Measurements from ENCODE around the gene SPPL2C.
"Not testable (repeated sequence)": the region's sequence is repeated elsewhere in the genome, so short reads cannot be mapped to it uniquely, and the experiment has no call there.

Gene SPPL2C

GRCh38 chr17:45849536-45849990, 4.9 kb downstream of the SPPL2C start:
- no peak for DNase-seq (ENCODE audit: low read depth in 2 of 2)

DNA sequence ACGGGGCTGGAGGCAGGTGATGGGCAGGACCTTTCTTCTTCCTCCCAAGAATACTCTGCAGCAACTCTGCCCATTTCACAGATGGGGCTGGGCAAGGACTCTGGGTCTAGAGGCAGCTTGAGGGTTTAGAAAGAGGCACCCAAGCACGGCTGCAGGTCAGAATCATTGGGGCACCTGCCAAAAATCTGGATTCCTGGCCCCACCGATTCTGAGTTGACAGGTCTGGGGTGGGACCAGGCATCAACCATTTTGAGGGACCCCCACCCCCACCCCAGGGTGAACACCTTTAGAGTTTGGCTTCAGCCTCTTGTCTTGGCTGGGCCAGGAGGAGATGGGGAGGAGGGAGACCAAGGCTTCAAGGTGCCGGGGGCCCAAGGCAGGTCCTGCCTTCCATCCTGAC, 5.3 kb downstream of the SPPL2C start:
- DNase-seq (ENCODE audit: low read depth in 2 of 2): no peak

- no peak for DNase-seq (ENCODE audit: low read depth in 2 of 2)
Measured at GRCh38 chr17:45850468-45850867, 5.8 kb downstream of the SPPL2C start.

- no peak for DNase-seq (ENCODE audit: low read depth in 2 of 2)
Measured at GRCh38 chr17:45851022-45851421, 6.3 kb downstream of the SPPL2C start.

DNA sequence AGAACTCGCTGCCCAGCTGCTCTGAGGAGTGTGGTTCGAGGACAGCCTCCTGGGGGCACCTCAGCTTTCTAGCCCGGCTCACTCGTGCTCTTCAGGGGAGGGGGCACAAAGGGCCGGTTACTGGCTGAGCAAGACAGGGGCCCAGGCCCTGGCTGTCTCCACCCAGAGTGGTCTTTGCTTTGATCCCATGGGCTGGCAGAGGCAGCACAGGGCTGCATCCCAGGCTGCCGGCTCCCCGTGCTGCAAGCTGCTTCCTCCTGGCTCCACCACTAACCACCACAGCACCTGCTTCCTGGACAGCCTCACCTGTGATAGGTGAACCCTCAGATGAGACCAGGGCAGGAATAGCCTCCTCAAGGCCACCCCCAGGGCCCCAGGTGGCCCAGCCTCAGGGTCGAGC, 6.8 kb downstream of the SPPL2C start:
- no peak for DNase-seq (ENCODE audit: low read depth in 2 of 2)

DNA sequence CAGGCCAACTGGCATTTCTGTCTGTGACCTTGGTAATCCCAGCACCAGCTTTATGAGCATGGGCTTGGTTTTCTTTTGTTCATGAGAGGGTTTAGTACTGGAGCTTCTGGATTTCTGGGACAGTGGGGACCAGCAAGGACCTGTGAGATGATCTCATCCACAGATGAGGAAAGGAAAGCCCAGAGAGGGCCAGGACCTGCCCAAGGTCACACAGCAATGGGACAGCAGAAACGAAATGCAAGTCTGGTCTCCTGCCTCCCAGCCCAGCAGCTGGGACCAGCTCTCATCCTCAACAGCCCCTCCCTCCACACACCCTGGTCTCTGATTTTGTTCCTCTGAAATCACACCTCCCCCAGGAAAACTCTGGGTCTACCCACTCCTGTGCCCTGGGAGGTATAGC, 7.2 kb downstream of the SPPL2C start:
- DNase-seq (ENCODE audit: low read depth in 2 of 2): no peak

GRCh38 chr17:45852535-45853297, 8.0 kb downstream of the SPPL2C start:
- DNase-seq (ENCODE audit: low read depth in 2 of 2): peak; percentile 9 to 33

- no peak for DNase-seq (ENCODE audit: low read depth in 2 of 2)
Measured at GRCh38 chr17:45854209-45854608, 9.5 kb downstream of the SPPL2C start.

GRCh38 chr17:45855691-45856336, 11.1 kb downstream of the SPPL2C start:
- DNase-seq (ENCODE audit: low read depth in 2 of 2): no peak

GRCh38 chr17:45857977-45858708, 13.5 kb downstream of the SPPL2C start:
- no peak for DNase-seq (ENCODE audit: low read depth in 2 of 2)

- DNase-seq (ENCODE audit: low read depth in 2 of 2): no peak
Measured at GRCh38 chr17:45861165-45861564, 16.5 kb downstream of the SPPL2C start.

DNA sequence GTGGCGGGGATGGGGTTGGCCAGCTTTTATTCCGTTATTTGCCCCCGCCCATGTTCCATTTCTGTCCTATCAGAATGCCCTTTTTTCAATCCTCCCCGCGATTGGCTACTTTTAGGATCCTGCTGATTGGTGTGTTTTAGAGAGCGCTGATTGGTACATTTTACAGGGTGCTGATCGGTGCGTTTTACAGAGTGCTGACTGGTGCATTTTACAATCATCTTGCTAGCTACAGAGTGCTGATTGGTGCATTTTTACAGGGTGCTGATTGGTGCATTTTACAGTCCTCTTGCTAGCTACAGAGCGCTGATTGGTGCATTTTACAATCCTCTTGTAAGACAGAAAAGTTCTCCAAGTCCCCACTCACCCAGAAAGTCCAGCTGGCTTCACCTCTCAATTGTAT, 17.4 kb downstream of the SPPL2C start:
- DNase-seq (ENCODE audit: low read depth in 2 of 2): not testable (repeated sequence)

- no peak for DNase-seq (ENCODE audit: low read depth in 2 of 2)
Measured at GRCh38 chr17:45863857-45864654, 19.4 kb downstream of the SPPL2C start.

DNA sequence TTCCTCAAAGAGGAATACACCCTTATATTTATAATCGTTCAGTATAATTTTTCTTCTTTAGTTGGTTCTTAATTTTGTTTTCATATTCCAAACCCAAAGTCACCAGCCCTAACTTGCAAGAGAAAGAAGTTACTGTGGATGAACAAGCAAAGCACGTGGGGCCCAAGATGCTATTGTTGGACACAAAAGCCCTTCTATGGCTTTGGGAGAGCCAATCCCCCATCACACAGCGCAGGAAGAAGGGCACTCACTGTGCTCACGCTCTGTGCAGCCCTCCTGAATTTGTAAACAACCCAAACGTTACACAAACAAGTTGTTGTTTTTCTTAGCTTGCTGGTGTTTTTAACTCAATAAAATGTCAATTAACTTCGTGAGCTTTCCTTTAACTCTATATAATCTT, 22.5 kb downstream of the SPPL2C start:
- no peak for DNase-seq (ENCODE audit: low read depth in 2 of 2)

GRCh38 chr17:45867702-45868101, 23.0 kb downstream of the SPPL2C start:
- no peak for DNase-seq (ENCODE audit: low read depth in 2 of 2)

- no peak for DNase-seq (ENCODE audit: low read depth in 2 of 2)
Measured at GRCh38 chr17:45868276-45868675, 23.6 kb downstream of the SPPL2C start.

- no peak for DNase-seq (ENCODE audit: low read depth in 2 of 2)
Measured at GRCh38 chr17:45869676-45870341, 25.1 kb downstream of the SPPL2C start.

- no peak for DNase-seq (ENCODE audit: low read depth in 2 of 2)
Measured at GRCh38 chr17:45870342-45870974, 25.8 kb downstream of the SPPL2C start.

- no peak for DNase-seq (ENCODE audit: low read depth in 2 of 2)
Measured at GRCh38 chr17:45871718-45872117, 27.0 kb downstream of the SPPL2C start.

GRCh38 chr17:45873728-45874127, 29.0 kb downstream of the SPPL2C start:
- no peak for DNase-seq (ENCODE audit: low read depth in 2 of 2)

DNA sequence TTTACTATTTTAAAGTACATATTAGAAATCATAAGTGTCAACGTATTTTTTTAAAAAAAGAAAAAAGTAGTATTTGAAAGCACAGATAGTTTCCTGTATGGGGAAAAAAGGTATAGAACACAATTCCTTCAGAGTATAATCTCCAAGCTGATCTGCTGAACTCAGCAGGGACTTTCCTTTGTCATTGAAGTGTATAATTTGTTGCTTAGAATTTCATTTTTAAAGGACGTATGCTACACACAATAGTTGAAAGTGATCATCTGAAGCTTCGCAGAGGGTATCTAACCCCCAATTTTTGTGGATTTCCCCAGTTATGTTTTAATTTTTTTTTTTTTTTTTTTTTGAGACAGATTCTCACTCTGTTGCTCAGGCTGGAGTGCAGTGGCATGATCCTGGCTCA, 29.5 kb downstream of the SPPL2C start:
- no peak for DNase-seq (ENCODE audit: low read depth in 2 of 2)
